GM18517 (cell line): ENCODE results near the gene LPAR2.
"Not testable (repeated sequence)": the region's sequence is repeated elsewhere in the genome, so short reads cannot be mapped to it uniquely, and the experiment has no call there.

Source experiments
- ATAC-seq: cut with Tn5 transposase; IDR thresholded peaks from one replicate; pipeline ENCODE4 v1.9.1; 2021; ENCODE audit warnings: mild to moderate bottlenecking, moderate library complexity; ENCODE audit not compliant: unreplicated experiment

Gene LPAR2

DNA sequence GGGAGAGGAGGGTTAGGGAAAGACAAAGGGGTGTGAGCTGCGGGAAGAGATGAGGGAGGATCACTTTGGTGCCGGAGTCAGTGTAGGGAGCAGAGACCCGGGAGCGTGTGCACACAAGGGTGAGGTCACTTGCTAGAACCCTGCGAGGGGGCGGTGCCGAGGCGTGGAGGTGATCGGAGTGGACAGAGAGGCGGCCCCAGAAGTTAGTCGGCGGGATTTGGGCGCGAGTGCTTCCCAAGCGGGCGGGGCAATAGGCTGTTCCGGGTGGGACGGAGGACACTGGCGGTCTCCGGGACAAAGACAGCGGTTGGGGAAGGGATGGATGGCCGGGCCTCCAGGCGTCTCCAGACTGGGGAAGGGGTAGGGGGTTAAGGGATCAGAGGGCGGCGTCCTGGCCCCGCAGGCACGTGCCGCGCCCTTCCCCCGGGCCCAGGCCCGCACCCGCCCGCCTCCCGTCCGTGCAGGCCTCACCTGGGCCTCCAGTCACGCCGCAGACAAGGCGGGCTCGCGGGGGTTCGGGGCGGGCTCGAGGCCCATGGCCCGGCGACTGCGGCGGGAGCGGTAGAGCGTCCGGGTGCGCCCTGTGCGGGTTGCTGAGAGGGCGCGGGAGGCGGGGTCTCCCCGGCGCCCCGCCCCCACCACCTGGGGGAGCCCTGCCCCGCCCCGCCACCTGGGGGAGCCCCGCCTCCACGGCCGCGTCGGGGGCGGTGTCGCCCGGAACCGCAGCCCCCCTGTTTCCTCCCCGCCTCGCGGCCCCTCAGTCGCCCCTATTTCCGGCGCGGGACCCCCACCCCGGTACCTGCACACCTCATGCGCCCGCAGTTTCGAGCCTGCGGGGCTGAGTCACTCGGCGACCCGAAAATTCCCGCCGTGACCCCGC, at the start of gene LPAR2:
Gene LPAR2 (minus strand): TSS at position 600 of the 880 bp plus-strand sequence. CDS start 945 bp downstream, outside the sequence.
- no peak for ATAC-seq

DNA sequence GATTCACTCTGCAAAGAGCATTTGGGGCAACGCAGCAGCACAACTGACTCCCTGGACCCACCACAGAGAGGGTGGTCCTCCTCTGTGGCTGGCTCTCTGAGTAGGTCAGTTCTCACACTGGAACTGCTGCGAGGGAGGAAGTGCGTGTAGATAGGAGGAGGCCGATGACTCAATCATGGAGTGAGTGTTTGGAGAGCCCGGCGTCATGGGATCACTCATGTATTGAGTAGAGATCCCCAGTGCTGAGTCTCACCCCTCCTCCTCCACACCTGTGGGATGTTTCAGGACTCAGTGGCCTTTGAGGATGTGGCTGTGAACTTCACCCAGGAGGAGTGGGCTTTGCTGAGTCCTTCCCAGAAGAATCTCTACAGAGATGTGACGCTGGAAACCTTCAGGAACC, 49.6 kb upstream of the LPAR2 start:
- ATAC-seq, result no peak

DNA sequence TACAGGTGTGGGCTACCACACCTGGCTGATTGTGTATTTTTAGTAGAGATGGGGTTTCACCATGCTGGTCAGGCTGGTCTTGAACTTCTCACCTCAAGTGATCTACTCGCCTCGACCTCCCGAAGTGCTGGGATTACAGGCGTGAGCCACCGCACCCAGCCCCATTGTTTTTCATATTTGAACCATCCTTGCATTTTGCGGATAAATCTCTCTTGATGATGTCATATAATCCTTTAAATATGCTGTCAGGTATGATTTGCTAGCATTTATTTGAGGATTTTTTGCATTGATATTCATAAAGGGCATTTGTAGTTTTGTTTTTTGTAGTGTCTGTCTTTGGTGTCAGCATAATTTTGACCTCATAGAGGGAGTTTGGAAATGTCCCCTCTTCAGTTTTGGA, 46.3 kb upstream of the LPAR2 start:
- no peak for ATAC-seq

DNA sequence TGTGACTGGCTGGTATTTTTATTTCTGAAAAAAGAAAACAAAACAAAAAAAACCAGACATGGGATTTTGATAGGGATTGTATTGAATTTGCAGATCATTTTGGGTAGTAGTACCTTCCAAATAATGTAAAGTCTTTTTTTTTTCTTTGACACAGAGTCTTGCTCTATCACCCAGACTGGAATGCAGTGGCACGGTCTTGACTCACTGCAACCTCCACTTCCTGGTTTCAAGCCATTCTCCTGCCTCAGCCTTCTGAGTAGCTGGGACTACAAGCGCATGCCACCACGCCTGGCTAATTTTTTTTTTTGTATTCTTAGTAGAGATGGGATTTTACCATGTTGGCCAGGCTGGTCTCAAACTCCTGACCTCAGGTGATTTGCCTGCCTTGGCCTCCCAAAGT, 44.8 kb upstream of the LPAR2 start:
- no peak for ATAC-seq

DNA sequence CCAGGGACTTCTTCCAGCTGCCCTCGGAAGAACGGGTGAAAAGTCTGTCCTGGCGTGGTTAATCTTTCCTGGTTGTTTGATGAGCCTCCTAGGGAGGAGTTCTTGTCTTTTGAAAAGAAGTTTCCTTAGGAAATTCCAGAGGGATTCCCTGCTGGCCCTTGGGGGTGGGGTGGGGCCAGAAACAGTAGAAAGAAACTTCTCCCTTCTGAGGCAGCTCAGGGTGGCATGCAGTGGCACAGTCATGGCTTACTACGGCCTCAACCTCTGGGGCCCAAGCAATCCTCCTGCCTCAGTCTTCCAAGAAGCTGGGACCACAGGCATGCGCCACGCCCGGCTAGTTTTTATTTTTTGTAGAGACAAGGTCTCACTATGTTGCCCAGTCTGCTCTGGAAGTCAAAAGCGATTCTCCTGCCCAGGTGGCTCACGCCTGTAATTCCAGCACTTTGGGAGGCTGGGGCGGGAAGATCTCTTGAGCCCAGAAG, 42.1 kb upstream of the LPAR2 start:
- no peak for ATAC-seq

DNA sequence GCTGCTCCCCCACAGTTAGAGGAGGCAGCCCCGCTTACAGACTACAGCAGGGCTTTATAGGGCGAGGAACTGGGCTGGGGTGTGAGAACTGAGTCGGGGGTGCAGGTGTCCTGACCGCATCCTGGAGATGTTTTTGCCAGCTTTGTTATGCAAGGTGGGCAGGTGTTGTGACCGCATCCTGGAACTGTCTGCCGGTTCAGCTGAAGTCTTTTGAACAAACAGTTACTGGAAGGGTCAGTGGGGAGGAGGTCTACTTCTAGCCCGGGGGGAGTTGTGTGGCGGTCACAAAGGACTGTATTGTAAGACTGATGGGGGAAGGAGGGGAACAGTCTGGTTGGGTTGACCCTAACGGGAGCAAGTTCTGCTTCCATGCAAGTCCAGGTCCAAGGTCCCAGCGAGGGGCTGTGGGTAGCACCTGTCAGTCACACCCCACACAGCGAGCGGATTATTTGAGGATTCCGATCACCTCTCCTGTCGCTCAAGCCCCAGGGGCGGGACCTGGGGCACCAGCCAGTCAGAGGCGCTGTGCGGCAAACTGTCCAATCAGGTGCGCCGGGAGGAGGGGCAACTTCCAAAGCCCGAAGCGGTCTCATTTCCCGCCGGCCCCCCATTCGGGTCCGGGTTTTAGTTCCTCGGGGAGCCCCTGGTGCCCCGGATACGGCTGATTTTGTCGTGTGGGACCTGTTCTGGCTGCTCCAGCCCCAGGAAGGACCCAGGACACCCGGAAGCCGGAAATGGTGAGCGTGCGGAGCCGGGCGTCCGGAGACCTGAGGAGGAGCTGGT, 40.4 kb upstream of the LPAR2 start, which contains the start of gene ZNF101:
Gene ZNF101 (plus strand): TSS at position 610 of the 783 bp plus-strand sequence. CDS start 125 bp downstream, at position 735.
- ATAC-seq, result peak; percentile 56

DNA sequence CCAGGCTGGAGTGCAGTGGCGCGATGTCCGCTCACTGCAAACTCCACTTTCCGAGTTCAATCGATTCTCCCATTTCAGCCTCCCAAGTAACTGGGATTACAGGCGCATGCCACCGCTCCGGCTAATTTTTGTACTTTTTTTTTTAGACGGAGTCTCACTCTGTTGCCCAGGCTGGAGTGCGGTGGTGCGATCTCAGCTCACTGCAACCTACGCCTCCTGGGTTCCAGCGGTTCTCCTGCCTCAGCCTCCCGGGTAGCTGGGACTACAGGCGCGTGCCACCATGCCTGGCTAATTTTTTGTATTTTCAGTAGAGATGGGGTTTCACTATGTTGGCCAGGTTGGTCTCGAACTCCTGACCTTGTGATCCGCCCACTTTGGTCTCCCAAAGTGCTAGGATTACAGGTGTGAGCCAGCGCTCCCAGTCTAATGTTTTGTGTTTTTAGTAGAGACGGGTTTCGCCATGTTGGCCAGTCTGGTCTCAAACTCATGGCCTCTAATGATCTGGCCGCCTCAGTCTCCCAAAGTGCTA, 37.5 kb upstream of the LPAR2 start:
- not testable (repeated sequence) for ATAC-seq

DNA sequence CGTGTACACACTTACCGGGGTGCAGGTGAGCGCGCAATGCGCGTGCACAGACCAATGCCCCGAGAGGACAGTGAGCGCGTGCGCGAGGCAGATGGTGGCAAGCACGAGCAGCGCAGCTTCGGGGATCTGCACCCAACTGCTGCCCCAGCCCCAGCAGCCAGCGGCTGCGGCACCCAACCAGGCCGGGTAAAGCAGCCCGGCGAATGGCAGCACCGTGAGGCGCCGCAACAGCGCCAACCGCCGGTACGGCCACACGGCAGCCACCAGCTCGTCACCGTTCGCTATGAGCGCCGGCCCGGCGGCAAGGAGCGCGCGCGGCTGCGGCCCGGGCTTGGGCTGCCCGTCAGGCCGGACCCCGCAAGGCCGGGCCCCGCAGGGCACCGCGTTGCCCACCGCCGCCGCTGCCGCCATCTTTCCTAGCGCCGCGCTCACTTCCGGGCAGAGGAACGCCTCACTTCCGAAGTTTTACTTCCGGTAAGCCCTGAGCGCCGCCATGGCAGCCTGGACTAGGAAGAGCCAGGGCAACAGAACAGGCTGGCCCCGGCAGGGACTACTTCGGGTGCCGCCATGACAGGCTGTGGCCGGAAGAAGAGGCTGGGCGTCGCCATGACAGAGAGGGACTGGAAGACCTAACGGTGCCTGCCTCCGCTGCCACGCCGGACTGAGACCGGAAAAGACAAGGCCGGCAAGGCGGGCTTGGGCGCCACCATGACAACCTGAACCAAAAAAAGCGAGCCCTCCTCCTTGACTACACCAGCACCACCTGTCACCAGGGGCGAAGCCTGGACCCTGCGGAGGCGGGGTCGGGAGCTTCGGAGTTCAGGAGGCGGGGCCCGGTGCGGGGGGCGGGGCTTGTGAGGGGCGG, 35.5 kb upstream of the LPAR2 start, which contains the start of gene ATP13A1:
Gene ATP13A1 (minus strand): TSS at position 421 of the 865 bp plus-strand sequence. CDS start 10 bp downstream, at position 411.
- ATAC-seq, result peak; percentile 64

DNA sequence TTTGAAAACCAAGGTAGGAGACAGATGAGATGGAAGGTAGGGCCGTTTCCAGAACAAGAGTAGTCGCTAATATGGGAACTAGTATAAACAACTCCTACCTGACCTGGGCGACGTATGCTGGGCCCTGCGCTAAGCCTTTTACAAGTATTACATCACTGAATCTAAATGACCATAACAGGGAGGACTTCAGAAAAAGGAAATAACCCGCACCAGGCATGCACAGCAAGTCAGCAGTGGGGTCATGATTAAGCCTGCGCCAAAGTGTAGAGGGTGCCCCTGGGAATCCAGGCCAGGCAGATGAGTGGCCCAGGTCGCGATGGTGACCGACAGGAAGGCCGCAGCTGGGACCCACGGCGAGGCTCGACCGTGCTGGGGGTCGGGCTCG, 34.8 kb upstream of the LPAR2 start:
- no peak for ATAC-seq

DNA sequence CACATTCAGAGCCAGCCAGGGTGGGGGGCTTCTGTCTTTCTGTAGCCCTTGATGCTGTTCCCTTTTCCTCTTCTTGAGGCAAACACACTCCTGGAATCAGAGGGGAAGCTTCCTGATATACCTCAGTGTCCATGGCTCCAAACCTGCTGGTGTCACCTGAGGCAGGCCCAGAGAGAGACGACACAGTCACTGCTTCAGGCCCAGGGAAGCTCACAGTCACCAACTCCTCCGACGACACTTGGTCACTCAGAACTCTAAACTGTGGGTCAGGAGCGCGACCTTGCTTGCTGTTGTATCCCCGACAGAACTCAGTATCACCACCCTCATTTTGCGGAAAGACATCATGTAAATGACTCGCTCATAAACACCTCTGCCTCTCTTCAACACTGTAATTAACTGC, 34.3 kb upstream of the LPAR2 start:
- no peak for ATAC-seq

DNA sequence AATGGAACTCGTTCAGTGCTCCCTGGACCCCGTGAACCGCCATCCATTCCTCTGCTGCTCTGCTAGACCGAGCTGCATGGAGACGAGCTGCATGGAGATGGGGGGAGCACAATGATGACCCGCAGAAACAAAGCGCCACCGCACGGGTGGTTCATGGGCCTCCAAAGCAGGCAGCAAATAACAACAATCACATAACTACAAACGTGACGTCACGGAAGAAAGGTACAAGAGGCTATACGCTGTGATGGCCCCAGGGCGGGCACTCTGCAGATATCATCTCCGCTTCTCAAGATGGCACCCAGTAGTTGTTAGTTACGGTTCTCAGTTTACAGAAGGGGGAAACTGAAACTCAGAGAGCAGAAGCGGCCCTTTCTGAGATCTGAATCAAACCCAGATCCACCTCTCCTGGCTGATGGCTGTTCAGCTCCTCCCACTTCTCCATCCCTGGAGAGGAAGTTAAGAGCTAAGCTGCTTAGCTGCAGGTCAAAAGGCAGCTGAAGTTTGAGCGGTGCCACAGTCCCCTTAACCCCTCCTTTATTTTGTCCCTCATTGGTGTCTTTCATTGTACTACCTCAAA, 33.7 kb upstream of the LPAR2 start:
- ATAC-seq, result peak; percentile 41

DNA sequence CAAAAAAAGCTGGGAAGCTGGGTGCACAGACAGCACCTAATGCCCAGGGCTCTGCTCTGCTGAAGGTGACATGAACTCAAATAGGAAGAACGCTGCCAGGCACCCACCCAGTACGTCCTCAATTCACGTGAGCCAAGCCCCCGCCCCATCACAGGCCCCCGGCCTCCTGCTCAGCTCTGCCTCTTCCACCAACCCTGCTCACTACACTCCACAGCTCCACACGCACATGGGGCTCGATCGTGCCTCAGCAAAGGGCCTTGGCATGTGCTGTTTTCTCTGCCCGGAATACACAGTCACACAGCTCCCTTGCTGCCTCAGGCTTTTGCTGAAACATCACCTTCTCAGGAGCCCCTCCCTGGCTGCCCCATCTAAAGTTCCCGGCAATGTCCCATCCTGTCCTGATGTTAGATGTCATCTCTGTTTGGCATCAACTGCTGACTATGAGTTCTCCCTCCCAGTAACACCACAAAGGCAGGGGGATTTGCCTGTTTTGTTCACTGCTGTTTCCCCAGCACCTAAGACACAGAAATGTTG, 33.2 kb upstream of the LPAR2 start:
- no peak for ATAC-seq

DNA sequence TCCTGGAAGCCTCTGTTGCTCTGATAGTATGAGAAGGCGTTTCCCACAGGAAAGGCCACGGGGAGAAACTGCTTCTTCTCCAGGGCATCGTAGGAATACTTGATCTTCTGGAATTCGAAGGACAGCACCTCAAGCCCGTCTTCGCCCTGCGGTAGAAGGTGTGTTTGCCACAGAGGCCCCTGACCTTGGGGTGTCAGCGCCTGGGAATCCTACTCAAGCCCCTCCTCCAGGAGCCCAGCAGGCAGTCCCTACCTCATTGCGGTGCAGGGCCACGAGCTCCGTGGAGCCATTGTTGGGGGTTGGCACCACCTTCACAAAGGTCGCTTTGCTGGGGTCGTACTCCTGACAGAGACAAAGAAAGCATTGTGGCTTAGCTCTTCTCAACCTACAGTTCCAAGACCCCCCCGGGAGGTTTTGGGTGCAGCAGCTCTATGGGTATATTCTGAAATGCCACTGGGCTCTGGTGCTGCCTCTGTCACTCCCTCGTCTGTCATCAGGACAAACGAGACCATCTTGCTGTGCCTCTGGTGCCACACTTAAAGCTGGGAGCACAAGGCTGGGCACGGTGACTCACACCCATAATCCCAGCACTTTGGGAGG, 31.7 kb upstream of the LPAR2 start:
- no peak for ATAC-seq

DNA sequence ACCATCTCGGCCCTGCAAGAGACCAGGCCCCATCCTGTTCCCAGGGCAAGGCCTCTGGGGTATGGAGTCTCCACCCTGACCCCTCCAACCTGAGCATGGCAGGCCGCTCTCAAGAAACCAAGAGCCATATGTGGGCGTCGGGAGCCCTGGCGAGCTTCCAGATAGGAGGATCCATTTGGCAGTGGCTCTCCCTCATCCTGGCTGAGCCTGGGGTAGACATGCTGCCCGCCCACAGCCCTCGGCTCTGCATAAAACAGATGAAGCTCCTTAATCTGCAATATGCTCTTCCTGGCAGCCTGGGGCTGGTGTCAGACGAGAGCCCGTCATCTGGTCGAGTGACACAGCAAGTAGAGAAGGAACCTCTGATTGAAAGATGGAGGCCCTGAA, 29.4 kb upstream of the LPAR2 start:
- no peak for ATAC-seq

DNA sequence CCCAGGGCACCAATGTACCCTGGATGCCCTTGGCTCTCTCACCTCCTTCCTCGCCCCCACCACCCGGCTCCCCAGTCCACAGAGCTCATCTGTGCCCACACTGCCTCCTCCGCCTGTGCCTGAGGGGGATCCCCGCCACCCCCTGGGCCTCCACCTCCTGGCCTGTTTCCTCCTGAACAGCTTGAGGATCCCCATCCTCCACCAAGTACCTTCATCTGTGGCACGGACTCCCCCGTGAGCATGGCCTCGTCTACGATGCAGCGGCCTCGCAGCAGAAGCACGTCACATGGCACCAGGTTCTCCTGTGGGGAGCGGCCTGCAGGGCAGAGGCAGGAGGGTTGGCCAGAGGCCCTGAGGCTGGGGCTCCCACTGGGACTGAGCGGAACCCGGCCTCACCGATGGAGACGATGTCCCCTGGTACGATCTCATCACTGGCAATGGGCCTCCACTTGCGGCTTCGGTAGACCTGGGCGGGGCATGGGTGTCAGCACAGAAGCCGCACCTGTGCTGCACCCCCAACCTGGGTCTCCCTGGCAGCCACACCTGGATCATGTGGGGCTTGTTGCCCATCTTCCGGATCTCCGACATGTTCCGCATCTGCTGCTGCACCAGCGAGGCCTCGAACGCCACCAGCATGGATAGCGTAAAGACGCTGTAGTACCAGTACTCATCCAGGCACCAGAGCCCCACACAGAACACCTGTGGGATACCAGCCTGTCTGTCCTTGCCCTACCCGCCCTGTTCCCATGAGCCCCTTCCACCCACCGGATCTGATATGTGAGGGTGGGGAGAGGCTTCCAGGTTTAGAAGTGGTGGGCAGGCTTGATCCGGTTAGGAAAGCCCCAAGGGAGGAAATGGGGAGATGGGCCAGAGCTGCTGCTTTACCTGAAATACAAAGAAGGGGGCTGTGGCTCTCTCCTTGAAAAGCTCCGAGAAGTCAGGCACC, 28.7 kb upstream of the LPAR2 start:
- ATAC-seq, result no peak

DNA sequence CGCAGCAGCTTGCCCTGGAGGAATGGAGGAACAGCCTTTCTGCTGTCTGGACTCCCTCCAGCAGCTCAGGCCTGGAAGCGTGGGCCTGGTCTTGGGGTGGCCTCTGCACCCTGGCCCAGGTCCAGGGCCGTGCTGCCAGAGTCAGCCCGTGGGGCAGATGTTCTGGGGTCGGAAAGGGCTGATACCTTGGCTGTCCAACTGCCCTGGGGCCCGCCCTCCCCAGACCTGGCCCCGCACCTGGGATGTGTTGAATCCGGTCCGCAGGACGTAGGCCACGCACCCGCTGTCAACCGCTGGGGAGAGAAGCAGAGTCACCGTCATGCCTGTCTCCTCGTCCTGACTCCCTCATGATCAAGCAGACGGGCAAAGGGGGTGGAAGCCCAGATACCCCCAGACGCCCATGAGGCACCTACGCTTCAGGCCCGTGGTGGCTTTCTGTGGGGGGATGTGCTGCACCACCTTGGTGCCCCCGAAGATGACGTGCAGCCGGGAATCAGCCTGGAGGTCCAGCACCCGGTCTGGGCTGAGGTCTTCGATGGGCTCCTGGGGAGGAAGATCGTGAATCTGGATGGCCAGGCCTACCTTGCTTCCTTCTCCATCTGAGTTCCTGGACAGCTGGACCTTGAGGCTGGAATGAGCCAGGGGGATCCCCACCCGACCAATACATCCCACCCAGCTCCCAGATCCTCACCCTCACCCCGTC, 27.8 kb upstream of the LPAR2 start:
- ATAC-seq, result no peak

DNA sequence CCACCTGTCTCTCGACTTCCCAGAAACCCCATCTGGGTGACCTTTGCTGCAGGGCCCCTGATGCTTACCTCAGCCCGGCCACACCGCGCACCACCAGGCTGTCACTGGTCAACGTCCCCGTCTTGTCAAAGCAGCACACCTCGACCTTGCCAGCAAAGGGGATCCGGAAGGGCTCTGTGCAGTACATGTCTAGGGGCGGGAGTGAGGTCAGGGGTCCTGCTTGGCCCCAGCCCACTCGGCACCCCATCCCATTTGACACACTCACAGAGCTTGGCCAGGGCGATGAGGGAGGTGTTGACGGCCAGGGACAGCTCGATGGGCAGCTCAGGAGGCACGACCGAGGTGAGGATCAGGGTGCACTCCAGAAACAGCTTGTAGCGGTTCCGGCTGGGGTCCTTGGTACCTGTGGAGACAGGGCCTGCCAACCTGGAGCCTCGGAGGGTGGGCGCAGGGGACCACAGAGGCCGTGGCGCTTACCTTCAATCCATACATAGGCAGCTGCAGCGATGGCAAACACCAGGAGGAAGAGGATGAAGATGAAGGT, 27.1 kb upstream of the LPAR2 start:
- no peak for ATAC-seq
